ENCODE results near the gene PHEX.

PHEX gene

DNA sequence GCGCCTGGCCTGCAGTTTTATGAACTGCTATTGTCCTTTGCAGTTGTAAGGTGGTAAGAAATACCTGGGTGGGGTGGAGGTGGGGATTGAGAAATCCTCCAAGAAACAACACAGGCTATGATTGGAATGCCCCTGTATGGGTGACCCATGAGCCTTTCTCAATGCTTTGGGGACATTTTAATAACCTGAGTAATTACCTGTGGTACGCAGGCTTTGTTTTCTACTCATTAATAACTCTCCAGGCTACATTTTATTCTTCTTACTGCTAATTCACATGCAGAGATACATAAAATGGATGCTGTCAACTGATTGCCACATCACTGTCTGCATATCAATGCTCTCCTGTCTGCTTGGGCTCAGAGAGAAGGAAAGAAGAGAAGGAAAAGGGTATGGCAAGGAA lies 41.8 kb downstream of the PHEX start:
- TF ChIP-seq, protein P1, sequence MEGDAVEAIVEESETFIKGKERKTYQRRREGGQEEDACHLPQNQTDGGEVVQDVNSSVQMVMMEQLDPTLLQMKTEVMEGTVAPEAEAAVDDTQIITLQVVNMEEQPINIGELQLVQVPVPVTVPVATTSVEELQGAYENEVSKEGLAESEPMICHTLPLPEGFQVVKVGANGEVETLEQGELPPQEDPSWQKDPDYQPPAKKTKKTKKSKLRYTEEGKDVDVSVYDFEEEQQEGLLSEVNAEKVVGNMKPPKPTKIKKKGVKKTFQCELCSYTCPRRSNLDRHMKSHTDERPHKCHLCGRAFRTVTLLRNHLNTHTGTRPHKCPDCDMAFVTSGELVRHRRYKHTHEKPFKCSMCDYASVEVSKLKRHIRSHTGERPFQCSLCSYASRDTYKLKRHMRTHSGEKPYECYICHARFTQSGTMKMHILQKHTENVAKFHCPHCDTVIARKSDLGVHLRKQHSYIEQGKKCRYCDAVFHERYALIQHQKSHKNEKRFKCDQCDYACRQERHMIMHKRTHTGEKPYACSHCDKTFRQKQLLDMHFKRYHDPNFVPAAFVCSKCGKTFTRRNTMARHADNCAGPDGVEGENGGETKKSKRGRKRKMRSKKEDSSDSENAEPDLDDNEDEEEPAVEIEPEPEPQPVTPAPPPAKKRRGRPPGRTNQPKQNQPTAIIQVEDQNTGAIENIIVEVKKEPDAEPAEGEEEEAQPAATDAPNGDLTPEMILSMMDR (IDR thresholded peaks at IDR 0.05; ENCODE audit: insufficient read depth, low read length, poor library complexity, severe bottlenecking) = no peak
- H3K27me3 ChIP-seq (replicated peaks; ENCODE audit: control insufficient read depth, insufficient read depth, low read length) = no peaks in the 10 kb centered on the region
- H3K4me3 ChIP-seq (replicated peaks; ENCODE audit: low read depth, low read length) = no peak overlapping the region

DNA sequence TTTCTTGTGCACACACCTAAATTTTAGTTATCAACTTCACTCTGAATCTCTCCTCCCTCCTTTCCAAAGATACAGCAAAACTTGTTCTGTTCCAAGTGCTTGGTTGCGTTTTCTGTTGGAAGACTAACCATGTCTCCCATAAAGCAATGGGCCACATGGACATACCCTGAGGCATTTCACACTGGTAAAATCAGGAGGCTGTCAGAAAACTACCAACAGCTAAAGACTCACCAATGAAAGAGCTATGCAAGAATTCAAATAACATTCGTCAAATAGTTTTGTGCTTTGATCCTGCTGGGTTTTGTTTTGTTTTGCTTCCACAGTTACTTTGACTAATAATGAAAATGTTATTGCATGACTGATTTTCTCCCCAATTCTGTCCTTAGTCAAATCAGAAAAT lies 46.0 kb downstream of the PHEX start:
- Histone ChIP-seq H3K36me3 (ENCODE audit: control insufficient read depth, insufficient read depth, low read length) (no peaks in the 10 kb centered on the region), H3K27me3 (replicated peaks; ENCODE audit: control insufficient read depth, insufficient read depth, low read length) (no peaks in the 10 kb centered on the region), H3K4me3 (replicated peaks; ENCODE audit: low read depth, low read length) (no peak overlapping the region)
- no peak for DNase-seq (ENCODE audit: extremely low read depth, insufficient read length)
- TF ChIP-seq, protein P1 (IDR thresholded peaks at IDR 0.05; ENCODE audit: insufficient read depth, low read length, poor library complexity, severe bottlenecking) = no peak

More for the DNA sequence above, 41.8 kb downstream of the PHEX start:
- no peaks in the 10 kb centered on the region for H3K36me3 ChIP-seq (ENCODE audit: control insufficient read depth, insufficient read depth, low read length)
- DNase-seq (ENCODE audit: extremely low read depth, insufficient read length) = no peak

DNA sequence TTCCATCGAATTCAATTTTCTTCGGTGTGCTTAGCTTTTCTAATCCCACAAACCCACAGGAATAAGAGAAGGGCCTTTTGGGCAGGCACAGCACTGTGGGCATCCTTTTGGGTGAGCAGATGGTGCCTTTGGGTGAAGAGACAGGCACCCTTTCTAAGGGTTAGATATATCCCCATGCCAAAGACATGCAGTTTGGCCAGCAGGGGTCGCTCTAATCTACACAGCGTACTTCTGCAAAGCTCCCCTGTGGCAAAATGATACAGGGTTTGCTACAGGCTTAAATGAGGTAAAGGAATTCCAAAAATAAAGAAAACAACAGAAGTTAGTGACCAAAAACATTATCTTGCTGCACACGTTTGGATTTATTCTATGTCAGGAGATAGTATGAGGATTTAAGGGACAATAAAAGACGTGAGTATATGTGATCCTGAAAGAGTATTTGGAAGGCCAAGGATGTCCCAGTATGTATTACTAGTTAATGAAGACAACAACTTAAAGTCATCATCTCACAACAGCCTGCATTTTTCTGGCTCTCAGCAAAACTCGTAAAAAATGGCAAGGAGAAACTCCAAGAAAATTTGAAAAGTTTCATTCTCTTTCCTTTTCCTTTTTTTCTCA lies 49.5 kb downstream of the PHEX start:
- H3K27me3 ChIP-seq (replicated peaks; ENCODE audit: control insufficient read depth, insufficient read depth, low read length) = no peaks in the 10 kb centered on the region
- no peaks in the 10 kb centered on the region for H3K36me3 ChIP-seq (ENCODE audit: control insufficient read depth, insufficient read depth, low read length)
- TF ChIP-seq, protein P1 (IDR thresholded peaks at IDR 0.05; ENCODE audit: insufficient read depth, low read length, poor library complexity, severe bottlenecking) = peak; percentile 86
- H3K4me3 ChIP-seq (replicated peaks; ENCODE audit: low read depth, low read length) = no peak overlapping the region
- DNase-seq (ENCODE audit: extremely low read depth, insufficient read length) = no peak

DNA sequence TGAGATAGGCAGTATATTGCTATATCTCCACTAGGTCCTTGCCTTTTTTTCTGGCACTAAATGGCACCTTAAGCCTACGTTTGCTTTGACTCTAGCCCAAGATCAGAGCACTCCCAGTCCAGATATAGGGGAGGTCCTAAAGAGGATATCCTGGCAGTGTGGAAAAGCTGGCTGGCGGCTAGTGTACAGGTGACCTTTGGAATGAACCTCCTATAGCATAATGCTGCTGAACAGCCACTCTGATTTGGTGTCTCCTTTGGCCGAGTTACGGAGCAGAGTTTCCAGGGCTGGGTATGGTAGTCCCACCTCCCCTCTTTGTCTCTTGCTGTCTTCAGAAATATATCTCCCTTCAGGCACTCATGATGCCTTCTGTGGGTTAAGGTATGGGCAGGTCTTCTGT lies 53.9 kb downstream of the PHEX start:
- Histone ChIP-seq H3K4me3 (replicated peaks; ENCODE audit: low read depth, low read length) (no peak overlapping the region), H3K36me3 (ENCODE audit: control insufficient read depth, insufficient read depth, low read length) (no peaks in the 10 kb centered on the region), H3K27me3 (replicated peaks; ENCODE audit: control insufficient read depth, insufficient read depth, low read length) (no peaks in the 10 kb centered on the region)
- DNase-seq (ENCODE audit: extremely low read depth, insufficient read length) = no peak
- TF ChIP-seq, protein P1 (IDR thresholded peaks at IDR 0.05; ENCODE audit: insufficient read depth, low read length, poor library complexity, severe bottlenecking) = no peak

DNA sequence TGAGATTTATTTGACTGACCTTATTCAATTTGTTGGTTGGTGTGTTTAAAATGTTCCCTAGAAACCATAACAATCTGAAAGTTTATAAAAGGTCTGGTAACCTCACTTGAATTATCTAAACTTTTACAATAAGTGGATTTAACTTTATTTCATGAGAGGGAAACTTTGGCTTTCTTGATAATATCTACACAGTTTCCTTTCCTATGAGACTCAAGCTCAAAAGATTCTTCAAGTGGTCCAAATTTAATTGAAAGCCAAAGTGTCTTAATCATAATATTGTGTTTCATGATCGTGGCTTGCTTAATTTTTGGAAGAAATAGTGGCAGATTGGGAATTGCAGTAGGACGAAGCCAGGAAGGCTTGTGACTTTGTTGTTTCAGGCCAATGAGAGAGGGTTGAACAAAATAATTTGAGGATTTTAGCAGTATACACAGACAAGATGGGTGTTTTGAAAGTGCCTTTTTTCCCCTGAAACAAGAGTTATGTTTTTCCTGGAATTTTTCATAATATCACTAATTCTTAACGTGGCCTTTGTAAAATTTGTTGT lies 55.0 kb downstream of the PHEX start:
- Histone ChIP-seq H3K4me3 (replicated peaks; ENCODE audit: low read depth, low read length) (no peak overlapping the region), H3K27me3 (replicated peaks; ENCODE audit: control insufficient read depth, insufficient read depth, low read length) (no peaks in the 10 kb centered on the region), H3K36me3 (ENCODE audit: control insufficient read depth, insufficient read depth, low read length) (no peaks in the 10 kb centered on the region)
- DNase-seq (ENCODE audit: extremely low read depth, insufficient read length) = no peak
- TF ChIP-seq, protein P1 (IDR thresholded peaks at IDR 0.05; ENCODE audit: insufficient read depth, low read length, poor library complexity, severe bottlenecking) = no peak
